Keratinocyte (primary cell): ENCODE data around the gene UQCRC1. TPM values are rescaled to one million over a fixed set of nuclear protein-coding genes. Genes with fewer than 3 reads are reported as not detected.

ENCODE experiments used
- DNase-seq: peaks from one replicate; pipeline ENCODE4 v3.0.0-alpha.2; 2011; ENCODE audit warnings: low read depth, missing footprints, low spot score
- FAIRE-seq: peaks from 2 replicates; lab custom pipeline; 2011; peaks lifted over from hg19 to GRCh38; lab: Jason Lieb, UNC
- H2AFZ ChIP-seq: 2 replicates; pipeline ENCODE4 v1.6.0; 2012; ENCODE audit warnings: low read length, control low read depth, inconsistent platforms; ENCODE audit not compliant: control insufficient read depth
- H3K27ac ChIP-seq: 2 replicates; pipeline ENCODE4 v1.5.1; 2011; ENCODE audit warnings: low read length; ENCODE audit not compliant: control insufficient read depth, insufficient read depth
- H3K27me3 ChIP-seq: 3 replicates; pipeline ENCODE4 v1.6.0; 2011; ENCODE audit warnings: low read length; ENCODE audit not compliant: control insufficient read depth, insufficient read depth; ENCODE audit errors: extremely low read depth
- H3K36me3 ChIP-seq, 2 experiments: 2 replicates in 1 of 2; 3 replicates in 1 of 2; pipeline ENCODE4 v1.5.1; 2011; ENCODE audit warnings: low read length in 2 of 2, mild to moderate bottlenecking in 1 of 2; ENCODE audit not compliant: control insufficient read depth in 2 of 2, insufficient read depth in 2 of 2; ENCODE audit errors: extremely low read depth in 1 of 2
- H3K4me1 ChIP-seq: 3 replicates; pipeline ENCODE4 v1.5.1; 2011; ENCODE audit warnings: low read length; ENCODE audit not compliant: control insufficient read depth, insufficient read depth; ENCODE audit errors: extremely low read depth
- H3K4me2 ChIP-seq: 3 replicates; pipeline ENCODE4 v1.6.0; 2011; ENCODE audit warnings: low read depth, low read length; ENCODE audit not compliant: control insufficient read depth, insufficient read depth; ENCODE audit errors: extremely low read depth
- H3K4me3 ChIP-seq, 3 experiments: fragments of 200-600 bp in 1 of 3; sonication (generic) in 1 of 3; 2 replicates in 2 of 3; 3 replicates in 1 of 3; pipeline ENCODE4 v1.5.1; 2011 to 2016; ENCODE audit warnings: low read length in 3 of 3, mild to moderate bottlenecking in 3 of 3, control low read depth in 2 of 3, inconsistent platforms in 1 of 3, low read depth in 1 of 3, mixed read lengths in 1 of 3, mixed run types in 1 of 3, moderate library complexity in 1 of 3; ENCODE audit not compliant: control insufficient read depth in 2 of 3, insufficient read depth in 2 of 3; ENCODE audit errors: extremely low read depth in 1 of 3
- H3K79me2 ChIP-seq: 2 replicates; pipeline ENCODE4 v1.6.0; 2012; ENCODE audit warnings: low read length; ENCODE audit not compliant: control insufficient read depth, insufficient read depth
- H3K9ac ChIP-seq: 3 replicates; pipeline ENCODE4 v1.6.0; 2011; ENCODE audit warnings: low read length; ENCODE audit not compliant: control insufficient read depth, insufficient read depth; ENCODE audit errors: extremely low read depth
- H3K9me1 ChIP-seq: 3 replicates; pipeline ENCODE4 v1.6.0; 2011; ENCODE audit warnings: low read length; ENCODE audit not compliant: control insufficient read depth, insufficient read depth; ENCODE audit errors: extremely low read depth
- H3K9me3 ChIP-seq: 2 replicates; pipeline ENCODE4 v1.5.1; 2012; ENCODE audit warnings: low read depth, low read length; ENCODE audit not compliant: control insufficient read depth
- H4K20me1 ChIP-seq: 3 replicates; pipeline ENCODE4 v1.6.0; 2011; ENCODE audit warnings: low read length; ENCODE audit not compliant: control insufficient read depth, insufficient read depth; ENCODE audit errors: extremely low read depth
- EZH2 ChIP-seq: IDR thresholded peaks from one replicate; pipeline ENCODE4 v1.6.1; 2012; ENCODE audit warnings: inconsistent platforms, mild to moderate bottlenecking, low read length, moderate library complexity
- dilution Hi-C: fragments of 300-500 bp; cut with MboI; formaldehyde crosslinking; loops from one replicate; pipeline ENCODE4 v1.7.0; 2020; ENCODE audit warnings: low sequenced_read_pairs; ENCODE audit not compliant: extremely low pct_ligation_motif_present
- polyA plus RNA-seq, 5 experiments: library from polyadenylated mRNA; depleted of rRNA in 3 of 5; stranded (reverse) in 3 of 5; stranded (forward) in 1 of 5; unstranded in 1 of 5; fragments of >200 nt; gene quantifications; 1 replicate in 1 of 5; 2 replicates in 3 of 5; 3 replicates in 1 of 5; pipeline versions ENCODE4 v1.2.1 to v1.2.3, GENCODE V29; 2011 to 2012; ENCODE audit warnings: missing spikeins in 2 of 5, low read depth in 1 of 5, low replicate concordance in 1 of 5
- TF ChIP-seq, protein P1 (sequence below), 3 experiments: IDR thresholded peaks in 1 of 3; conservative IDR thresholded peaks in 1 of 3; optimal IDR thresholded peaks in 1 of 3; 2 replicates in 2 of 3; 3 replicates in 1 of 3; pipeline versions ENCODE3 to v1.5.1; 2011; ENCODE audit warnings: low read length in 3 of 3, mild to moderate bottlenecking in 3 of 3, moderate library complexity in 2 of 3, control low read depth in 1 of 3, inconsistent platforms in 1 of 3; ENCODE audit not compliant: insufficient read depth in 2 of 3; ENCODE audit errors: extremely low read depth in 1 of 3

The UQCRC1 gene
- polyA plus RNA-seq, 1 donor (not counting 4 experiments of a cell fraction or from before 2014, with no cell fraction given) = 440 TPM

DNA sequence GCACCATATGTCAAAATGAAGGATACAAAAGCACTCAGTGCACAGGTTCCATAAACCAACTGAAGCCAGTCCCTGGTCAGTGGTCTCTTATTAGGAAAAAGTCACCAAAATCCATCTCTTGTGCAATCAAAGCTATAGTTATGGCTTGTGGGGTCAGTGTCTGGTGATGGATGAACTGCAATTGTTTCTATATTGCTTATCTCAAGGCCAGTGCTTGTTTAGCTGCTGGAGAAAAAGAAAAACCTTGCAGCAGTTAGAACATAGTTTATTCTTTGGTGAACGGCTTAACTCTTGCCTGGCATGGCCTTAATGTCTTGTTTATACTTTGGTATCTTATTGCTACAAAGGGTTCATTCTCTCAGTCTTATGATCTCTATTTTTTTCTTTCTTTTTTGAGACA is 2.9 kb upstream of the UQCRC1 start:
- Histone ChIP-seq H3K9me1 (no peaks in the 10 kb centered on the region), H3K9me3 (peaks cover 3% of the 10 kb centered on the region), H3K4me1 (peaks cover 20% of the 10 kb centered on the region), H3K36me3 (peaks cover 0 to 9% of the 10 kb centered on the region in 2 experiments), H3K9ac (no peak overlapping the region), H3K27me3 (no peaks in the 10 kb centered on the region), H3K27ac (no peak overlapping the region), H3K4me2 (no peak overlapping the region), H4K20me1 (no peaks in the 10 kb centered on the region), H2AFZ (no peak overlapping the region), H3K79me2 (peaks cover 21% of the 10 kb centered on the region), H3K4me3 (no peak overlapping the region)
- dilution Hi-C loops = no loop called here
- no peak for DNase-seq
- FAIRE-seq = no peak
- TF ChIP-seq, protein P1, sequence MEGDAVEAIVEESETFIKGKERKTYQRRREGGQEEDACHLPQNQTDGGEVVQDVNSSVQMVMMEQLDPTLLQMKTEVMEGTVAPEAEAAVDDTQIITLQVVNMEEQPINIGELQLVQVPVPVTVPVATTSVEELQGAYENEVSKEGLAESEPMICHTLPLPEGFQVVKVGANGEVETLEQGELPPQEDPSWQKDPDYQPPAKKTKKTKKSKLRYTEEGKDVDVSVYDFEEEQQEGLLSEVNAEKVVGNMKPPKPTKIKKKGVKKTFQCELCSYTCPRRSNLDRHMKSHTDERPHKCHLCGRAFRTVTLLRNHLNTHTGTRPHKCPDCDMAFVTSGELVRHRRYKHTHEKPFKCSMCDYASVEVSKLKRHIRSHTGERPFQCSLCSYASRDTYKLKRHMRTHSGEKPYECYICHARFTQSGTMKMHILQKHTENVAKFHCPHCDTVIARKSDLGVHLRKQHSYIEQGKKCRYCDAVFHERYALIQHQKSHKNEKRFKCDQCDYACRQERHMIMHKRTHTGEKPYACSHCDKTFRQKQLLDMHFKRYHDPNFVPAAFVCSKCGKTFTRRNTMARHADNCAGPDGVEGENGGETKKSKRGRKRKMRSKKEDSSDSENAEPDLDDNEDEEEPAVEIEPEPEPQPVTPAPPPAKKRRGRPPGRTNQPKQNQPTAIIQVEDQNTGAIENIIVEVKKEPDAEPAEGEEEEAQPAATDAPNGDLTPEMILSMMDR (optimal IDR thresholded peaks at IDR 0.05 in 1 of 3, IDR thresholded peaks at IDR 0.05 in 1 of 3, conservative IDR thresholded peaks at IDR 0.05 in 1 of 3; ENCODE audit: extremely low read depth in 1 of 3, insufficient read depth in 2 of 3, low read length in 3 of 3) = no peak
- no peak for TF ChIP-seq EZH2

DNA sequence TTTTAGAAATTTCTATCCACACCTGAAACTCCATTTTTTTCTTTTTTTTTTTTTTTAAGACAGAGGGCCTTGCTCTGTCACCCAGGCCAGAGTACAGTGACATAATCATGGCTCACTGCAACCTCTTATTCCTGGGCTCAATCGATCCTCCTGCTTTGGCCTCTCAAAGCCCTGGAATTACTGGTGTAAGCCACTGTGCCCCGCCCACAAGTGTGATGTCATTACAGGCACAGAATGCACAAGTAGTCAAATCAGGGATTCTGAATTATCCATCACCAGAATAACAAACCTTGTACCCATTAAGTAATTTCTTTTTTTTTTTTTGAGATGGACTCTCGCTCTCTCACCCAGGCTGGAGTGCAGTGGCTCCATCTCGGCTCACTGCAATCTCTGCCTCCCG is 1.9 kb downstream of the UQCRC1 start:
- no peaks in the 10 kb centered on the region for H3K27me3 ChIP-seq
- H3K4me2 ChIP-seq = no peak overlapping the region
- peaks cover 28% of the 10 kb centered on the region for H3K79me2 ChIP-seq
- TF ChIP-seq, protein P1 (optimal IDR thresholded peaks at IDR 0.05 in 1 of 3, IDR thresholded peaks at IDR 0.05 in 1 of 3, conservative IDR thresholded peaks at IDR 0.05 in 1 of 3; ENCODE audit: extremely low read depth in 1 of 3, insufficient read depth in 2 of 3, low read length in 3 of 3) = no peak
- no peak for TF ChIP-seq EZH2
- no peaks in the 10 kb centered on the region for H4K20me1 ChIP-seq
- DNase-seq = no peak
- H2AFZ ChIP-seq = no peak overlapping the region
- peaks cover 2% of the 10 kb centered on the region for H3K9me1 ChIP-seq
- H3K27ac ChIP-seq = no peak overlapping the region
- peaks cover 12% of the 10 kb centered on the region for H3K4me1 ChIP-seq
- no peak overlapping the region for H3K9ac ChIP-seq
- no peak for FAIRE-seq
- no peak overlapping the region for H3K4me3 ChIP-seq
- dilution Hi-C loops = no loop called here
- peaks cover 31 to 46% of the 10 kb centered on the region in 2 experiments for H3K36me3 ChIP-seq
- no peaks in the 10 kb centered on the region for H3K9me3 ChIP-seq
